Stimulated activated CD4-positive, alpha-beta T cell treated with anti-CD3 and anti-CD28 coated beads, TNF-alpha, amount 100 ng/mL, for 48 hours (primary cell): ENCODE results near the gene PCSK4.
"Not testable (repeated sequence)": the region's sequence is repeated elsewhere in the genome, so short reads cannot be mapped to it uniquely, and the experiment has no call there.

Experiments used
- DNase-seq, 3 donors: peaks; one replicate each; pipeline ENCODE4 v3.0.0-alpha.2; 2020; ENCODE audit warnings: low read depth in 3 of 3

Gene PCSK4

DNA sequence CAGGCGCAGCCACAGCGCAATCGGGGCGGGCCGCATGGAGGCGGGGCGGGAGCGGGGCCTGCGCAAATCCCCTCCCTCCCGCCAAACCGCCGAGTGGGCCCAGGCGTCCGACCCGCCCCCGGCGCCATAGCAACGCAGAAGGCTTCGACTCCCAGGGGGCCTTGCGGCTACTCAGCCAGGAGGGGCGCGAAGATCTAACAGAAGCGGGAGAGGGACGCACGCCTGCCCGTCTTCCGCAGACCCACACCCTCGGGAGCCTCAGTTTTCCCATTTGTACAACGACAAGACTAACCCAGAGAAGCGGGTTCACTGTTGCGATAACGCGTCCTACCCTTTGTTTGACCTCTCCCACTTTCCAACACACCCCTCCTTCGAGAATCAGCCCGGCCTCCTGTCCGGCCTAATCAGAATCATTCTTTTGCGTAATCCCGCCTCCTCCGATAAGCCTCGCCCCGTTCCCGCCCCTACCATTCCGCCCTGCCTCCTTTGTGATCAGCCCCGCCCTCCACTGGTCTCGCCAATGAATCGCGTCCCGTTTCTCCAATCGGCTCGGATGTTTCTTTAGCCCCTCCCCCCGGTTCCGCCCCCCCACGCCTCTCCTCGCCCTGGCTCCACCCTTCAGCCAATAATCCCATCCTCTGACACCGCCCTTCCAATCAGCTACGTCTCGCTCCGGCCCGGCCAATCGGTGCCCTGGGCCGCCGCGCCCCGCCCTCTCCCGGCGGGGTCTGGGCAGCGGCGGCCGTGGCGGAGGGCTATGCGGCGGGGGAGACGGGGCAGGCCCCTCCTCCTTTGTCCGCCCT lies at the start of gene PCSK4:
TSS of gene PCSK4 (minus strand) at position 40 of the 803 bp plus-strand sequence. CDS start at position 36, 4 bp downstream.
- peak; percentile 95 to 98 (median 96) for DNase-seq

DNA sequence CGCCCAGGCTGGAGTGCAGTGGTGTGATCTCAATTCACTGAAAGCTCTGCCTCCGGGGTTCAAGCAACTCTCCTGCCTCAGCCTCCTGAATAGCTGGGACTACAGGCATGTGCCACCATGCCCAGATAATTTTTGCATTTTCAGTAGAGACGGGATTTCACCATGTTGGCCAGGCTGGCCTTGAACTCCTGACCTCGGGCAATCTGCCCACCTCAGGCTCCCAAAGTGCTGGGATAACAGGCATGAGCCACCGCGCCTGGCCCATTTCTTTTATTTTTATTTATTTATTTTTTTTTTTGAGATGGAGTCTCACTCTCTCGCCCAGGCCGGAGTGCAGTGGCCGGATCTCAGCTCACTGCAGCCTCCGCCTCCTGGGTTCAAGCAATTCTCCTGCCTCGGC lies 49.6 kb upstream of the PCSK4 start:
- DNase-seq = not testable (repeated sequence)

DNA sequence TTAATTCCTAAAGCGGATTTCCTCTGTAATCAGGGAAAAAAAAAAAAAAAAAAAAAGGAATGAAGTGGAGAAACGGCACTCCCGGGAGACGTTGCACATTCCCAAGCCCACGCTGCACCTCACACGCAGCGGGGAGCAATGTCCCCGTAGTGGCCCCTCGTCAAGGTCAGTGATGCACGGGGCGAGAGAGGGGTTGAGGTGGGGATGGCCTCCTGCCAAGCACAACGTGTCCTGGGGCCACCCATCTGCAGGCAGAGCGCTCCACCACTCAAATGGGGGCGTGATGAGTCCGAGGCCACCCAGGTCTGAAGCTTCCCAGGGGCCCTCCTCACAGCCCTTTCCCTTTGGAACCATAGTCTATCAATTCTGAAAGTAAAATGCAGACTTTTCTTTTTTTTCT lies 48.8 kb upstream of the PCSK4 start:
- DNase-seq = no peak

DNA sequence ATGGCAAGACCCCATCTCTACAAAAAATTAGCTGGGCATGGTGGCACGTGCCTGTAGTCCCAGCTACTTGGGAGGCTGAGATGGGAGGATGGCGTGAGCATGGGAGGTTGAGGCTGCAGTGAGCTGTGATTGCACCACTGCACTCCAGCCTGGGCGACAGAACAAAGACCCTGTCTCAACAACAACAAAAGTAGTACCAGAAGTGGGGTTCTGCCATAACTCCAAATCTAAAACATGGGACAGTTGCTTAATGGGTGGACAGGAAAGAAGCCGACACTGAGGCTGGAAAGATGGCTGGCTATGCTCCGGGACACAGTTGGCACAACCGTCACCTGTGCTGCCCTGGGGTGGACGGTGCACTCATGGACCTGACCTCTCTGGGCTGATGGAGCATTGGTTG lies 45.5 kb upstream of the PCSK4 start:
- not testable (repeated sequence) for DNase-seq

DNA sequence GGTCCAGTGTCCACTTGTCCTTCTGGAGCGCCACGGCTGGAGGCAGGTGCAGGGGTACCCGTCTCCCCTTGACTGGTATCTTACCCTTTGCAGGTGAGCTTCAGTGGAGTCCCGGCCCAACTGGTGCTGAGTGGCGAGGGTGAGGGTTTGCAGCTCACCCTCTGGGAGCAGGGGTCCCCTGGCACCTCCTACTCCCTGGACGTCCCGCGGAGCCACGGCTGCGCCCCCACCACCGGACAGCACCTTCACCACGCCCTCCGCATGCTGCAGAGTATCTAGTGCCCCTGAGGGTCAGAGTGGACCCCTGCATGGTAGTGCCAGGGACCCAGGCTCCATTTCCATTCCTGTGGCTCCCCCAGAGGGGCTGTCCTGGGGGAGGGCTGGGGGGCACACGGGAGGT lies 44.8 kb upstream of the PCSK4 start:
- no peak for DNase-seq

DNA sequence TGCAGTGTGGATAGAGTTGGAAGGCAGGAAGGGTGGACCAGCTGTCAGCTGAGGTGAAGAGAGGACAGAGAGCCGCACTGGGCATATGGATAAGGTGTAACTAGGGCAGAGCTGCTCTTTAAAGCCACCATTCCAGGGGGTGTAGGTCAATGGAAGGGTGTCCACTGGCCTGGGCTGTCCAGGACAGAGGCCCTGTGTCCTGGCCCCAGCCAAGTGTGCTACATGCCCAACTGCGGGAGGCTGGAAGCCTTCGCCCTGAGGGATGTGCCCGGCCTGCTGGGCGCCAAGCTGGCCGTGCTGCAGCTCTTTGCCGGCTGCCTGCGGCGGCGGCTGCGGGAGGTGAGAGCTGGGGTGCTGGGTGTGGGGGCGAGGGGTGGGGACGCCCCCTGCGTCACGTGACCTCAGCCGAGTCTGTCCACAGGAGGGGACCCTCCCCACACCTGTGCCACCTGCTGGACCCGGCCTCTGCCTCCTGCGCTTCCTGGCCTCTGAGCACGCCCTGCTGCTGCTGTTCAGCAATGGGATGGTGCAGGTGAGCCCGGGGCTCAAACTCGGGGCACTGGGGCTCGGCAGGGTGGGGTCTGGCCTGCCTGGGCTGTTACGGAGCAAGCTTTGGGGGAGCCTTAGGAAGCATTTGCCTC lies 43.5 kb upstream of the PCSK4 start:
- no peak for DNase-seq

DNA sequence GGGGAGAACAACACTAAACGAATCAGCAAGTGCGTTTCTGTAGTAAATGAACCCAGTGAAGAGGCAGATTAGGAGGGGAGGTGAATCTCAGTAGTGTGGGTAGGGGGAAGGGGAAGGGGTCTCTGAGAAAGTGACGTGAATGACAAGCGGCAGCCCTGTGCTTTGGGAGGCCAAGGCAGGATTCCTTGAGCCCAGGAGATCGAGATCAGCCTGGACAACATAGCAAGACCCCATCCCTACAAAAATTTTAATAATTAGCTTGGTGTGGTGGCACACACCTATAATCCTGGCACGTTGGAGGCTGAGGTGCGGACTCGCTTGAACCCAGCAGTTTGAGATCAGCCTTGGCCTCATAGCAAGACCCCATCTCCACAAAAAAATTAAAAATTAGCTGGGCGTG lies 41.9 kb upstream of the PCSK4 start:
- no peak for DNase-seq

DNA sequence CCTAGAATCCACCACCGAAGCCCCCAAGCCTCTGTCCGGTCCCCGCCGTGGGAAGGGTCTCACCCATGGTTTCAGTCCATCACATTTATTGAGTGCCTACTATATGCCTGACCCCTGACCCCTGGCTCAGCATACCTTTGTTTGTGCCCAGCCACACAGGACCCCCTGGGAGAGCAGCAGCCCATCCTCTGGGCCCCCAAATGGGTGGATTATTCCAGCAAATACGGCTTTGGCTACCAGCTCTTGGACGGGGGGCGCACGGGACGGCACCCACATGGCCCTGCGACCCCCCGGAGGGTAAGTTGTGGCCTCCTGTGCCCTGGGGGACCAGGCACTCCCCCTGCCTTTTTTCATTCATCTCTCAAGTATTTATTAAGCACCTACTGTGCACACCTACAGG lies 41.4 kb upstream of the PCSK4 start:
- no peak for DNase-seq

DNA sequence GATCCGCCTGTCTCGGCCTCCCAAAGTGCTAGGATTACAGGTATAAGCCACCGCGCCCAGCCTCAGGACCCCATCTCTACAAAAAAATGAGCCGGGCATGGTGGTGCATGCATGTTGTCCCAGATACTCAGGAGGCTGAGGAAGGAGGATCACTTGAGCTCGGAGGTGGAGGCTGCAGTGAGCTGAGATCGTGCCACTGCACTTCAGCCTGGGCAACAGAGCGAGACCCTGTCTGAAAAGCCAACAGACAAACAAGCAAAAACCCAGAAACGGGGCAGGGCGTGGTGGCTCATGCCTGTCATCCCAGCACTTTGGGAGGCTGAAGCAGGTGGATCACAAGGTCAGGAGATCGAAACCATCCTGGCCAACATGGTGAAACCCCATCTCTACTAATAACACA lies 40.7 kb upstream of the PCSK4 start:
- DNase-seq = not testable (repeated sequence)

DNA sequence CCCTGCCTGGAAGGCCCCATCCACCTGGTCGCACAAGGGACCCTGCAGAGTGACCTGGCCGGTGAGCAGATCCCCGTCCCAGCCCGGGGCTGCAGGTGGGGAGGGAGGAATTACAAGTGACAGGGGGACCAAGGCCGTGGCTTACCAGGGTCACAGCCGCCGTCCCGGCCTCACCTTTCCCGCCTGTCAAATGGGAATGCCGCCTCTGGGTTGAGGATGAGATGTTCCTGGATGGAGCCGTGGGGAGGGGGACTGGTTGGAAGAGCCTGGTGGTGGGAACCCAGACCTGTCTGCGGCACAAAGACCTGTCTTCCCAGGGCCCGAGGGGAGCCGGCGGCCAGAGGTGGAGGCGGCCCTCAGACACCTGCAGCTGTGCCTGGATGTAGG lies 39.3 kb upstream of the PCSK4 start:
- DNase-seq = no peak

DNA sequence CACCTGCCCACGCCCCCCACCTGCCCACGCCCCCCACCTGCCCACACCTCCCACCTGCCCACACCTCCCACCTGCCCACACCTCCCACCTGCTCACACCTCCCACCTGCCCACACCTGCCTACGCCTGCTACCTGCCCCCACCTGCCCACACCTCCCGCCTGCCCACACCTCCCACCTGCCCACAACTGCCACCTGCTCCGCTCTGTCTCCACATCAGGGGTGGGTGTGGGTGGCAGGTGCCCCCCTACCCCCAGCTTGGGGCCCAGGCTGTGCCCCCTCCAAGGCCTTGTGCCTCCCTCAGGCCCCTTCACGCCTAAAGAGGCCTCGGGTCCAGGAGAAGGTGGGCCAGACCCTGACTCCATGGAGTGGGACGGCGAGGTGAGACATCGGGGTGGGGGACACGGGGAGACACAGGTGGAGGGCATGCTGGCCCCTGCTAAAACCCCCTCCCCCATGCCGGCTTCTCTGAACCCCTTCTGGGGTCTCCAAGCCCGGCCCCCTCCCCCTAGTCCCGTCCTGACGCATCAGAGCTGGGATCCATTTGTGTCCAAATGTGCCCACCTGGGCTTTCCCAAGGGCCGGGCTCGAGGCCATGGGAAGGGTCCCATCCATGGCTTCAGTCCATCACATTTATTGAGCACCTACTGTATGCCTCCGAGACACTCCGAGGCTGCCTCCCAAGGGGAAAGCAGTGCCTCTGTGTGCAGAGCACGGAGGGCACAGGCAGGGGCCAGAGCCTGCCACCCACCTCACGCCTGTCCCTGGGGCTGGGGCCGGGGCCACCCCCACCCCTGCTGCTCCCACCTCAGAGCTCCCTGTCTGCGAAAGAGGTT lies 38.7 kb upstream of the PCSK4 start:
- DNase-seq = no peak

DNA sequence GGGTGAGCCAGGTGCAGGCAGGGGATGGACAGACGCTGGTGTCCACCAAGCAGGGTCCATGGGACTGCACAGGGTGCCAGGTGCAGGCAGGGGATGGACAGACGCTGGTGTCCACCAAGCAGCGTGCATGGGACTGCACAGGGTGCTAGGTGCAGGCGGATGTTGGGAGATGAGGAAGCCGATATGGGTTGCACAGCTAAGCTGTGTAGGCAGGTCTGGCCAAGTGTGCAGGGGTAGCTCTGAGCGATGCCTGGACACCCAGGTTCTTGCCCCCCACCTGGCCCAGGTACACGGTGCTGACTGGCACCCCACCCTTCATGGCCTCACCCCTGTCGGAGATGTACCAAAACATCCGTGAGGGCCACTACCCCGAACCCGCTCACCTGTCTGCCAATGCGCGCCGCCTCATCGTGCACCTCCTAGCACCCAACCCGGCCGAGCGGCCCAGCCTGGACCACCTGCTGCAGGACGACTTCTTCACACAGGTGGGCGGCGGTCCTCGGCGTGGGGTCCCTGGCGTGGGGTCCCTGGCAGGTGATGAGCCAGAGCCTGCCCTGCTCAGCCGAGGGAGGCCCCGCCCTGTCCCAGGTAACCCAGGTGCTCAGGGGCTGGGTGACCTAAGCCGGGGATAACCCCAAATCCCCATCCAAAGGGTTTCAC lies 37.6 kb upstream of the PCSK4 start:
- no peak for DNase-seq

DNA sequence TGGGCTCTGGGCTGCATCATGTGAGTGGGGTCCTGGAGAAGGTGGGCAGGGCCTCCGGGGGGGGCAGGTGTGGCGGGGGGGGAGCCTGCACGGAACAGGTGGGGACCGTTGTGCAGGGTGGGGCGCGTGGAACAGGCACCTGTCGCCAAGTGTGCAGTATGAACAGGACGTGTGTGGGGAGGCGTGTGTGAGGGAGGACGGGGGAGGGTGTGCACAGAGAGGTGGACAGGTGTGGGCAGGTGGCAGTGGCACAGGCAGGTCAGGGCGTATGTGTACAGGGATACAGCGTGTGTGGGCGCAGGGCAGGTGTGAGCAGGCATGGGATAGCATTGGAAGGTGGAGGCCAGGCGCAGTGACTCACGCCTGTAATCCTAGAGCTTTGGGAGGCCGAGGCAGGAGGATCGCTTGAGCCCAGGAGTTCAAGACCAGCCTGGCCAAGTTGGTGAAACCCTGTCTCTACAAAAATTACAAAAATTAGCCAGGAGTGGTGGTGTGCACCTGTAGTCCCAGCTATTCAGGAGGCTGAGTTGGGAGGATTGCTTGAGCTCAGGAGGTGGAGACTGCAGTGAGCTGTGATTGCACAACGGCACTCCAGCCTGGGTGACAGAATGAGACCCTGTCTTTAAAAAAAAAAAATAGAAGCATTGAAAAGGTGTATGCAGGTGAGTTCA lies 37.0 kb upstream of the PCSK4 start:
- DNase-seq = no peak

DNA sequence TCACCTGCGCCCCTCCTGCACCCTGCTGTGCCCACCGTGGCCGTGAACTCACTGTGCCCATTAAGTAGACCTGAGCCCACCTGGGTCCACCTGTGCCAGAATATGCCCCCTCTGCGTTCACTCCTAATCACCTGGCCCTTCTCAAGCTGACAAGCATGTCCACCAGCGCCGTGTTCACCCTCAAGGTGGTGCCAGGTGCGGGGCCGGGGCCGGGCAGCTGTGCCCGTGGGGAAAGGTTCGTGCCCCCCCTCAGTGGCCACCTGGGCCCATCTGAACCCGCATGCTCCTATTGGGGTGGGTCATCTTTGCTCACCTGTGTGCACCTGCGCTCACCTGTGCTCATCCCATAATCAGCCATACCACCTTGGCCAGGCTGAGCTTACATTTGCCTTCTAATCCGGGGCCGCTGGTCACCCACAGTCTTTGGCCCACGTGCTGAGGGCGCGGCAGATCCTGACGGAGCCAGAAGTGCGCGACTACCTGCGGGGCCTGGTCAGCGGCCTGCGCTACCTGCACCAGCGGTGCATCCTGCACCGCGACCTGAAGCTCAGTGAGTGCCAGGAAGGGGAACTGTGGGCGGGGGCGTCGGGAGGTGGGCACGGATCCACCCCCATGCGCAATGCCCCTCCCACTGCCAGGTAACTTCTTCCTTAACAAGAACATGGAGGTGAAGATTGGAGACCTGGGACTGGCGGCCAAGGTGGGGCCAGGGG lies 36.1 kb upstream of the PCSK4 start:
- DNase-seq = no peak

DNA sequence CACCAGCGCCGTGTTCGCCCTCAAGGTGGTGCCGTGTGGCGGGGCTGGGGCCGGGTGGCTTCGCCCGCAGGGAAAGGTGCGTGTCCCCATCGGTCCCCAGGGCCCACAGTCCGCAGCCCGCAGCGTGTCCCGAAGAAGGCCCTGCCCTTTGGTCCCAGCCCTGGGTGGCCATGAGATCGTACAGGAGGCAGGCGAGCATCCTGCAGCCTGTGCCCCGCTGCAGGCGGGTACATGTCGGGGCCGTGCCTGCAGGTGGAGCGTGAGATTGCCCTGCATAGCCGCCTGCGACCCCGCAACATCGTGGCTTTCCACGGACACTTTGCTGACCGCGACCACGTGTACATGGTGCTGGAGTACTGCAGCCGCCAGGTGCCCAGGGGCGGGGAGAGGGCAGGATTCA lies 35.2 kb upstream of the PCSK4 start:
- DNase-seq = no peak

DNA sequence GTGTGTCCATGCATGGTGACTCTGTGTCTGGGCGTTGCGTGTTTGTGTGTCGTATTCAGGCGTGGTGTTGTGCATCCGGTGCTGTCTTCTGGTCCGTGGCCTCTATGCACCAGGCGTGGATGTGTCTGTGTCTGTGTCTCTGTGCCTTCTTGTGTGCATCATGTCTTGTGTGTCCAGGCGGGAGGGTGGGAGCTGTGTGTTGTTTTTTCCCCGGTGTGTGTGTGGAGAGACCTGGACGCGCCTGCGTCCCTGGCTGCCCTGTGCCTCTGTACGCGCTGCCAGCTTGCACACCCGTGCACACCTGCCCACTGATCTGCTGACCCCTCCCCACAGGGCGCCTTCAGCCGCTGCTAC lies 34.8 kb upstream of the PCSK4 start:
- DNase-seq = no peak

DNA sequence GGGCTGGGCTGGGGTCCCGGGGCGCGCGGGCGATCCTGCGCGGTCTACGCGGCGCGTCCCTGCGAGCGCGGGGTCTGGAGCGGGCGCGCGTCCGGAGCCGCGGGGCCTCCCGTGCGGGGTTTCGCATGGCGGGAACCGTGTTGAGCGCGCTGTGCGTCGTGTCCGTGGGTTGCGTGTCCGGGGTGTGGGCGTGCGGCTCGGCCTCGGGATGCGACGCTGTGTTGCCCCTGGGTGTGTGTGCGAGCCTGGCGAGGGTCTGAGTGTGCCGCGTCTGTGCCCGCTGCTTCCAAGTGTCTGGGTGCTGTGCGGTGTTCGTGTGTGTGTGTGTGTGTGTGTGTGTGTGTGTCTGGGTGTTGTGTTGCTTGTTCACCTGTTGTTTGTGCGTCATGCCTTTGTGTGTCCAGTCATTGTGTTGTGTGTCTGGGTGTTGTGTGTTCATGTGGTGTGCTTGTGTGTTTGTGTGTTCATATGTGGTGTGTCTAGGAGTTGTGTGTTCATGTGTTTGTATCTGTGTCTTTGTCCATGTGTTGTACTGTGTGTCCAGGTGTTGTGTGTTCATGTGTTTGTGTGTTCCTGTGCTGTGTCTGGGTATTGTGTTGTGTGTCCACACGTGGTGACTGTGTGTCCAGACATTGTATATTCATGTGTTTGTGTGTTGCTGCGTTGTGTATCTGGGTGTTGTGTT lies 34.3 kb upstream of the PCSK4 start:
- no peak for DNase-seq

DNA sequence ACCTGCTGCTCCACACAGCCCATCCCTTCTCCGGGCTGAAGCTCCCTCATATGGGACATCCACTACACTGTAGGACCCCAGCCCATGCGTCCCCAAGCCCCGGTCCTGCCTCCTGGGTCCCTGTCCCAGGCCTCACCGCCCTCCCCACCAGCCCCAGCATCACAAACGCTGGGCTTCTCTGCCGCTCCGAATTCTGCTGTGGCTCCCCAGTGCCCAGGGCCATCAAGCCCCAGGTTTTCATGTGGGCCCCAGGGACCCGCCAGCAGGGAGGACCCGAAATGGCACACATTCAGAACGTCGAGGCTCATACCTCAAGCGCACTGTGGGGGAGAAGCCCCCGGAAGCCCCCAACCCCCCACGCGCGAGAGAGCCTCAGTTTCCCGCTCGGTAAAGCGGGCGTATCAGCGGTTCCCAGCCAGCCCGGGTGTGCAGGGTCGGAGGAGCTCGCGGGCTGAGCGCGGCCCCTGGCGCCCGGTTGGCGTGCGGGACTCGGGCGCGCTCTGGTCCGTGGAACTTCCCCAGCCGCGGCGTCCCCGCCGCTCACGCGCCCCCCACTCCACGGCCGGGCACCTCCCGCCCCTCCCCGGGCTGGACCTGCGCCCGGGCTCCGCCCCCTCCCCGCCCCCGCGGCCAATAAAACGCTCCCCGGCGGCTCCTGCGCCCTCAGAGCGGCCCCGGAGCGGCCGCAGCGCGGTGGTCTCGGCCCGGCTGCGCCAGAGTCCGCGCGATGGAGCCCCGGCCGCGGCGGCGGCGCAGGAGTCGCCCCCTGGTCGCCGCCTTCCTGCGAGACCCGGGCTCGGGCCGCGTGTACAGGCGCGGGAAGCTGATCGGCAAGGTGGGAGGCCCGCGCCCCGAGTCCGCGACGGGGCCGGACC lies 33.5 kb upstream of the PCSK4 start, which contains the start of gene PLK5:
TSS of gene PLK5 (plus strand) at position 666 of the 875 bp plus-strand sequence. CDS start 2,920 bp downstream, outside the sequence.
- no peak for DNase-seq

DNA sequence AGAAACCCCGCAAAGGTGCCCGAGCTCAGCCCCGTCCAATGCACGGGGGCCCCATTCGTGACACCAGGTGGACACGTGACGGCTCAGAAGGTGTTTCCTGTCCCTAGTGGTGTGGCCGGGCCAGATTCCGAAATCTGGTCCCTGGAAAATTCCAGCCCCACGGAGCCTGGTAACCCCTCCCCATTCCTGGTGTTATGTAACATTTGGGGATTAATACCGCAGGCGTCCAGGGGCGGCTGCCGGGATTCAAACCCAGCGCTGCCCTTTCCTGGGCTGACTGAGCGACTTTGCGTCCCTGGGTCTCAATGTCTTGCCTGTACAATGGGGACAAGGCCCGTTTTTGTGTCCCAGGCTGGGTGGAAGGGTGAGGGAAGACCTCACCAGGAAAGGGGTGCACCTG lies 32.7 kb upstream of the PCSK4 start:
- DNase-seq = no peak
